Heart right ventricle (tissue), 16 donors: Measurements from ENCODE around the gene METTL9. TPM values are rescaled to one million over a fixed set of nuclear protein-coding genes. Genes with fewer than 3 reads are reported as not detected.
A peak's percentile ranks its signal among the peaks of the same experiment; 100 is the strongest.

Source experiments
- ATAC-seq, 8 donors: fragments of 200-7000 bp; cut with Tn5 transposase; one replicate each; pipeline ENCODE4 v1.9.1; 2020; ENCODE audit warnings: mild to moderate bottlenecking in 8 of 8, moderate library complexity in 8 of 8, moderate number of reproducible peaks in 1 of 8
- DNase-seq, 2 donors: peaks; one replicate each; pipeline ENCODE4 v3.0.0-alpha.2; 2020
- H3K27ac ChIP-seq, 10 donors: fragments of 200-600 bp; sonication (generic) in 2 of 10; one replicate each; pipeline versions ENCODE4 v1.5.0 to v1.8.0; 2020 to 2022; ENCODE audit warnings: mild to moderate bottlenecking in 3 of 10
- H3K27me3 ChIP-seq, 7 donors: fragments of 200-600 bp; one replicate each; pipeline ENCODE4 v1.8.0; 2021 to 2022; ENCODE audit warnings: mild to moderate bottlenecking in 2 of 7
- H3K36me3 ChIP-seq, 9 donors: fragments of 200-600 bp; sonication (generic) in 1 of 9; one replicate each; pipeline versions ENCODE4 v1.5.0 to v1.8.0; 2020 to 2022; ENCODE audit warnings: mild to moderate bottlenecking in 2 of 9
- H3K4me1 ChIP-seq, 9 donors: fragments of 200-600 bp; sonication (generic) in 1 of 9; one replicate each; pipeline versions ENCODE4 v1.5.0 to v1.8.0; 2020 to 2022; ENCODE audit warnings: mild to moderate bottlenecking in 4 of 9
- H3K4me3 ChIP-seq, 10 donors: fragments of 200-600 bp; sonication (generic) in 2 of 10; one replicate each; pipeline versions ENCODE4 v1.5.0 to v1.8.0; 2020 to 2022; ENCODE audit warnings: mild to moderate bottlenecking in 7 of 10, moderate library complexity in 2 of 10
- H3K9me3 ChIP-seq, 11 donors: fragments of 200-600 bp in 10 of 11; sonication (generic) in 2 of 11; one replicate each; pipeline versions ENCODE4 v1.5.0 to v1.8.0; 2013 to 2022; ENCODE audit warnings: mild to moderate bottlenecking in 2 of 11, control low read depth in 1 of 11, moderate library complexity in 1 of 11
- CTCF ChIP-seq, 9 donors: fragments of 200-600 bp; sonication (generic) in 2 of 9; IDR thresholded peaks; one replicate each; pipeline versions ENCODE4 v1.5.0 to v1.8.0; 2021 to 2022; ENCODE audit warnings: antibody characterized with exemption in 9 of 9, mild to moderate bottlenecking in 5 of 9, moderate library complexity in 1 of 9
- WGBS, 2 donors: extraction: QIAGEN DNeasy Blood & Tissue Kit; methylation state at CpG; one replicate each; pipeline ENCODE4 v1.1.7; 2013; ENCODE audit warnings: inconsistent platforms in 1 of 2; 5-methylcytosine and 5-hydroxymethylcytosine counted together
- intact Hi-C, 10 donors: fragments of 100-400 bp; cut with DNase I; formaldehyde crosslinking; loops; one replicate each; pipeline versions ENCODE4 v1.11.1 to v1.14.2; 2022
- polyA plus RNA-seq, 2 donors: library from polyadenylated mRNA; stranded (reverse); fragments of 200-250 nt; gene quantifications; one replicate each; pipeline ENCODE4 v1.2.3, GENCODE V29; 2013
- total RNA-seq, 10 donors: library from RNA; stranded (reverse); fragmentation: NEBNext Ultra II Directional in 3 of 10; extraction: Animal tissue kit (Norgen Biotek cat#: 25700) in 3 of 10; gene quantifications; one replicate each; pipeline versions ENCODE4 v1.2.1 to v1.2.4, GENCODE V29; 2021 to 2023
- donor health status: Arrhythmogenic right ventricular cardiomyopathy.
- donor health status: ischemic (EF 13 %, LVEDD 7.1; RV severe dilation, severe dysfunction).
- donor health status: healthy with polysubstance abuse.
- donor health status: DM: no; HTN: yes; CAD: no.
- donor health status: DM: no; HTN: no; CAD: no.
- donor health status: ischemic (EF 25% LVEDD 6.9; RV normal size, moderate dysfunction).
- donor health status: ischemic (EF 25% LVEDD 5.7; RV mildly dilated, moderate dysfunction).
- donor health status: healthy.
- donor health status: DM: yes; HTN: yes; CAD: no.
- donor health status: Ischemic cardiomyopathy.
- donor health status: ischemic (EF 35%, LVEDD 5.7; RV mildly dilated, moderate dysfunction).
- donor health status: nonischemic (EF 11% LVEDD 7.7; RV severe dilation, severe dysfunction).
- donor health status: DM: yes; HTN: yes; CAD: no.
- donor health status: PGD.
- donor health status: ischemic (EF 29% LVEDD 5.4; RV normal size, mild dysfunction).
- donor health status: nonischemic (EF 23%, LVEDD 6.1; RV moderate dilation, normal function).

METTL9 gene
- total and polyA plus RNA-seq, 12 donors = 11.9 to 66.0 (median 51.4) TPM

DNA sequence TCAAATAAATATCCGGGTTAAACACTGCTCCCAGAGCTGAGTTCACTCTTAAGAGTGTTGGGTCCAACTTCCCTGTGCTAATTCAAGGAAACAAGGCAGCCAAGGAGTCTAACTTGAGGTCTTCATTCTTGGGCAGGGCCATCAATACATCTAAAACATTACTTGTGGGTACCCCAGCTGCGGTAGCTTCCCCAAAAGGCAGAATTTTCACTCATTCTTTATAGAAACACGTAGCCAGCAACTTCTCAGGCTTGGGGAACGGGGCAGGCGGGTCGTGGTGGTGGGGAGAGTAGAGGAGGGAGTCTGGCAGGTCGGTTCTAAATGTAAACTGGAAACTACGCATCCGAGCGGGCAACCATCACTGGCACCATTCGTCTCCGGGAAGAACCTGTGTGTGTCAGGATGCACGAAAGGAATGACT, 666 bp upstream of the METTL9 start:
- Histone ChIP-seq H3K9me3 (no peaks in the 10 kb centered on the region), H3K4me1 (peaks cover 8 to 47% (median 27%) of the 10 kb centered on the region in 9 donors), H3K4me3 (peak overlapping the region; percentile 53 to 96 (median 84)), H3K36me3 (no peaks in the 10 kb centered on the region), H3K27ac (peak overlapping the region; percentile 61 to 98 (median 96)), H3K27me3 (no peaks in the 10 kb centered on the region)
- TF ChIP-seq CTCF (IDR thresholded peaks at IDR 0.05) = no peak
- intact Hi-C loops = loop anchor here in 3 of 10 donors (5.0 kb wide), 2 partner anchors 39 to 44 kb away; no protein-coding TSS in a partner anchor
- peak in 1 of 2 donors; percentile 25 for DNase-seq
- ATAC-seq = peak in 7 of 8 donors; percentile 1 to 48 (median 23)
- WGBS, 2 donors = 3 to 4% methylated on average over 13 of the region's 13 CpGs

- no peaks in the 10 kb centered on the region for H3K27me3 ChIP-seq
- intact Hi-C loops = loop anchor here in 1 of 10 donors (5.0 kb wide), 1 partner anchor 42 kb away; no protein-coding TSS in a partner anchor
- DNase-seq = no peak
- TF ChIP-seq CTCF (IDR thresholded peaks at IDR 0.05) = peak in 1 of 9 donors; percentile 6
- H3K36me3 ChIP-seq = no peaks in the 10 kb centered on the region
- peak overlapping the region; percentile 88 to 98 (median 96) for H3K27ac ChIP-seq
- ATAC-seq = peak in 2 of 8 donors; percentile 2
- peaks cover 10 to 62% (median 38%) of the 10 kb centered on the region in 9 donors for H3K4me1 ChIP-seq
- peak overlapping the region; percentile 64 to 96 (median 84) for H3K4me3 ChIP-seq
- no peaks in the 10 kb centered on the region for H3K9me3 ChIP-seq
- 1% methylated on average over 52 of the region's 52 CpGs for WGBS, 2 donors
Measured at GRCh38 chr16:21600031-21600773, 825 bp downstream of the METTL9 start.

GRCh38 chr16:21602785-21603184, 3.4 kb downstream of the METTL9 start:
- intact Hi-C loops = loop anchor here in 1 of 10 donors (5.0 kb wide), 1 partner anchor 40 kb away; no protein-coding TSS in a partner anchor

More at GRCh38 chr16:21602785-21603184, 3.4 kb downstream of the METTL9 start:
- Histone ChIP-seq H3K27me3 (no peaks in the 10 kb centered on the region), H3K36me3 (no peaks in the 10 kb centered on the region), H3K4me1 (peaks cover 10 to 80% (median 38%) of the 10 kb centered on the region in 9 donors), H3K4me3 (no peak overlapping the region), H3K27ac (no peak overlapping the region), H3K9me3 (no peaks in the 10 kb centered on the region)
- WGBS, 2 donors = 94 to 97% methylated on average over 3 of the region's 3 CpGs
- DNase-seq (no peak), ATAC-seq (no peak)
- no peak for TF ChIP-seq CTCF (IDR thresholded peaks at IDR 0.05)
